Measurements from ENCODE around the gene CERS6.
"Not testable (repeated sequence)": the region's sequence is repeated elsewhere in the genome, so short reads cannot be mapped to it uniquely, and the experiment has no call there.

- TF ChIP-seq POLR2A (IDR thresholded peaks at IDR 0.05; ENCODE audit: extremely low read depth, insufficient read length); CTCF (IDR thresholded peaks at IDR 0.05; ENCODE audit: low read depth, low read length); MAX (IDR thresholded peaks at IDR 0.05; ENCODE audit: low read depth, low read length); MYC (IDR thresholded peaks at IDR 0.05; ENCODE audit: low read depth, low read length): not testable (repeated sequence)
Measured at GRCh38 chr2:168664715-168665114, 208.6 kb downstream of the CERS6 start.
